Stomach (tissue), 4 donors: ENCODE results near the gene ZIC1.

Experiments
- CTCF ChIP-seq, 7 experiments: fragments of 450-650 bp in 4 of 7; fragments of 200-600 bp in 3 of 7; sonication (generic) in 3 of 7; IDR thresholded peaks; one replicate each; pipeline ENCODE4 v1.5.1; 2016 to 2019; ENCODE audit warnings: antibody characterized with exemption in 7 of 7, control low read depth in 2 of 7, mild to moderate bottlenecking in 1 of 7
- EP300 ChIP-seq: sonication (generic); formaldehyde crosslinking; IDR thresholded peaks from one replicate; pipeline ENCODE4 v1.6.1; 2017; ENCODE audit warnings: antibody characterized with exemption
- POLR2A ChIP-seq, 4 donors: fragments of 450-650 bp; IDR thresholded peaks; one replicate each; pipeline ENCODE4 v1.6.1; 2016; ENCODE audit warnings: antibody characterized with exemption in 4 of 4, control low read depth in 2 of 4, mild to moderate bottlenecking in 1 of 4, moderate library complexity in 1 of 4
- POLR2AphosphoS5 ChIP-seq, 3 donors: sonication (generic); formaldehyde crosslinking; IDR thresholded peaks; one replicate each; pipeline ENCODE4 v1.6.1; 2016; ENCODE audit warnings: antibody characterized with exemption in 3 of 3

- no peak for TF ChIP-seq CTCF (IDR thresholded peaks at IDR 0.05)
- TF ChIP-seq POLR2A (IDR thresholded peaks at IDR 0.05), result no peak
- no peak for TF ChIP-seq EP300
- TF ChIP-seq POLR2AphosphoS5 (IDR thresholded peaks at IDR 0.05), result no peak
Observed at GRCh38 chr3:147420353-147421183, 11.4 kb downstream of the ZIC1 start.
